ENCODE data around the gene PNPLA2. TPM values are rescaled to one million over a fixed set of nuclear protein-coding genes. Genes with fewer than 3 reads are reported as not detected.

PNPLA2 gene
- total RNA-seq, 4 donors from 2014 or later, result 256 to 543 (median 355) TPM

GRCh38 chr11:810040-810567 lies 8.6 kb upstream of the PNPLA2 start:
- TF ChIP-seq, protein P1, sequence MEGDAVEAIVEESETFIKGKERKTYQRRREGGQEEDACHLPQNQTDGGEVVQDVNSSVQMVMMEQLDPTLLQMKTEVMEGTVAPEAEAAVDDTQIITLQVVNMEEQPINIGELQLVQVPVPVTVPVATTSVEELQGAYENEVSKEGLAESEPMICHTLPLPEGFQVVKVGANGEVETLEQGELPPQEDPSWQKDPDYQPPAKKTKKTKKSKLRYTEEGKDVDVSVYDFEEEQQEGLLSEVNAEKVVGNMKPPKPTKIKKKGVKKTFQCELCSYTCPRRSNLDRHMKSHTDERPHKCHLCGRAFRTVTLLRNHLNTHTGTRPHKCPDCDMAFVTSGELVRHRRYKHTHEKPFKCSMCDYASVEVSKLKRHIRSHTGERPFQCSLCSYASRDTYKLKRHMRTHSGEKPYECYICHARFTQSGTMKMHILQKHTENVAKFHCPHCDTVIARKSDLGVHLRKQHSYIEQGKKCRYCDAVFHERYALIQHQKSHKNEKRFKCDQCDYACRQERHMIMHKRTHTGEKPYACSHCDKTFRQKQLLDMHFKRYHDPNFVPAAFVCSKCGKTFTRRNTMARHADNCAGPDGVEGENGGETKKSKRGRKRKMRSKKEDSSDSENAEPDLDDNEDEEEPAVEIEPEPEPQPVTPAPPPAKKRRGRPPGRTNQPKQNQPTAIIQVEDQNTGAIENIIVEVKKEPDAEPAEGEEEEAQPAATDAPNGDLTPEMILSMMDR (IDR thresholded peaks at IDR 0.05), result no peak
- DNase-seq (ENCODE audit: low spot score), result no peak
- no peak for ATAC-seq (ENCODE audit: low FRiP score)

DNA sequence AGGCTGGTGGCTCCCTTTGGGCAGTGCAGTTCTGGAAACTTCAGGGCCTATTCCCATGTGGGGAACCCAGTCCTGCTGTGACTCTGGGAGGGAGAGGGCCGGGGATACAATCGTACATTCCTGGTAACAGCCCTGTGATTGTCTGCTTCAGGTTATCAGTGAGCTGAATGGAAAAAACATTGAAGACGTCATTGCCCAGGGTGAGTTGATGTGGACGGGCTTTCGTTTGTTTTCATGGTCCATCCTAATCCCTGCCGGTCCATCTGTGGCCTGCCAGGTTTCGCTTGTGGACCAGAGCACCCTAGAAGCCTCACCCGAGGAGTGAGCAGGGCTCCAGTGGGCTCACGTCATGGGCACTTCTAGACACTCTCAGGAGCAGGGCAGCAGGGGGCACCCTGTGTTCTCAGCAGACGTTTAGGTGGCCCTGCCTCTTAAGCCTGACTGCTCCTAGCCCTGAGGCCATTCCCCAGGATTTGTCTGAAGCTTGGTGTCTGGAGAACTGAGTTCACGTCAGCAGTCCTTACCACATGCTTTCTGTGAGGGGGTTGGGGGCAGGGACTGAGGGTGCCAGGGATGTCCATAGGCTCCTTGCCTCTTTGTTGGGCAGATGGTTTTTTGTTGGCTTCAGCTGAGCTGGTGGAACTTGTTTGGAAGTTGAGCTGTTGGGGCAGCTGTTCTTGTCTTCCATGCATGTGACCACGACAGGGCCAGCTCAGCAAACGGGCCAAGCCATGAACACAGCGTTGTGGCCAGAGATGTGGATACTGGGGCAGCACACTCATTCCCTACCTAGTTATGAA lies 7.1 kb upstream of the PNPLA2 start:
- ATAC-seq (ENCODE audit: low FRiP score), result no peak
- TF ChIP-seq, protein P1 (IDR thresholded peaks at IDR 0.05), result no peak
- DNase-seq (ENCODE audit: low spot score), result no peak

DNA sequence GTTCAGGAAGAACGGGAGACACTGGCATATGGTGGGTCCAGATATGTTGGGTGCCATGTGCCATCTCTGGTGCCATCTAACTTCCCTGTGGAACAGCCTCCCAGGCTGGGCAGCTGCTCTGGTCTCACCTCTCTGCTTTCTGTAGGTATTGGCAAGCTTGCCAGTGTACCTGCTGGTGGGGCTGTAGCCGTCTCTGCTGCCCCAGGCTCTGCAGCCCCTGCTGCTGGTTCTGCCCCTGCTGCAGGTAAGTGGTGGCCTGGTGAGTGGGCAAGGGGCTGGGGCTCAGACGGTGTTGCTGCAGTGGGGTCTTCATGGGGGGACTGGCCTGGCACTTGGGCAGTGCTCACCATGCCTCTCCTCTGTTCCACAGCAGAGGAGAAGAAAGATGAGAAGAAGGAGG lies 6.3 kb upstream of the PNPLA2 start:
- no peak for DNase-seq (ENCODE audit: low spot score)
- ATAC-seq (ENCODE audit: low FRiP score), result no peak
- TF ChIP-seq, protein P1 (IDR thresholded peaks at IDR 0.05), result no peak

- DNase-seq (ENCODE audit: low spot score), result no peak
- no peak for ATAC-seq (ENCODE audit: low FRiP score)
- TF ChIP-seq, protein P1 (IDR thresholded peaks at IDR 0.05), result no peak
These were observed 5.7 kb upstream of the PNPLA2 start for GRCh38 chr11:813072-813455.

DNA sequence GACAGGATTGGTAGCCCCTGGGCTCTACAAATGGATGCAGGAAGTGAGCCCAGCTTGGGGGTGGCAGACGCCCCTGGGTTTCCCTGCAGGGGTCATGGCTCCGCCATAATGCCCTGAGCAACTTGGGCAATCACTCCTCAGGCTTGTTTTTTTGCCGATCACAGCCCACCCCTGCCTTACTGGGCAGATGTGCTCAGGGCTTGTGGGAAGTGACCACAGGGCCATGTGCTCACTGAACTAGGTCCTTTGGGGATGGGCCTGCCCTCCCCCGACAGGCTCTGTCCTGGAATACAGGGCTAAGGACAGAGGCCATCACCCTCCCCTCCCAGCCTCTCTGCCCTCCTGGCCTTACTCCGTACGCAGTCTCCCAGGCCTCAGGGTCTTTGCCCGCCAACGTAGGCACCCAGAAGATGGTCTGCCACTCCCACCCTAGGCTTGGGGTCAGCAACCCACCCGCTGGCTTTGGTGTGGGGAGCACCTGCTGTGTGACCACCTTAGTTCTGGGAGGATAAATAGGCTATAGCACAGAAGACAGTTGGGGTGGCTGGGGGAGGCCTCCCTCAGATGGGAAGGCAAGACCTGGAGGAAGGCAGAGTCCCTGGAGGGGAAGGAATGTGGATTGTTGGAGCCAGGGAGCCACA lies 5.1 kb upstream of the PNPLA2 start:
- ATAC-seq (ENCODE audit: low FRiP score) (no peak), DNase-seq (ENCODE audit: low spot score) (no peak)
- TF ChIP-seq, protein P1 (IDR thresholded peaks at IDR 0.05), result no peak

GRCh38 chr11:815675-816432 lies 2.9 kb upstream of the PNPLA2 start:
- ATAC-seq (ENCODE audit: low FRiP score), result no peak
- no peak for DNase-seq (ENCODE audit: low spot score)
- TF ChIP-seq, protein P1 (IDR thresholded peaks at IDR 0.05), result no peak
